Loucy (cell line): ENCODE measurements around the gene USP1.

Experiments
- H2AFZ ChIP-seq: fragments of 200-600 bp; sonication (generic); 2 replicates; pipeline ENCODE4 v1.6.0; 2016; ENCODE audit warnings: antibody characterized with exemption, mild to moderate bottlenecking, low read length, moderate library complexity
- H3F3A ChIP-seq: fragments of 200-600 bp; 2 replicates; pipeline ENCODE4 v1.6.0; 2016; ENCODE audit warnings: antibody characterized with exemption, low read depth, mild to moderate bottlenecking
- H3K27me3 ChIP-seq: fragments of 200-600 bp; sonication (generic); 2 replicates; pipeline ENCODE4 v1.6.1; 2014; ENCODE audit warnings: low read length, mild to moderate bottlenecking; ENCODE audit not compliant: insufficient read depth, poor library complexity, severe bottlenecking
- H3K36me3 ChIP-seq: fragments of 200-600 bp; sonication (generic); 2 replicates; pipeline ENCODE4 v1.6.1; 2016; ENCODE audit warnings: low read length; ENCODE audit not compliant: insufficient read depth
- H3K4me1 ChIP-seq: fragments of 200-600 bp; sonication (generic); 2 replicates; pipeline ENCODE4 v1.5.1; 2014; ENCODE audit warnings: low read length, mild to moderate bottlenecking; ENCODE audit not compliant: insufficient read depth, poor library complexity, severe bottlenecking
- H3K4me2 ChIP-seq: fragments of 200-600 bp; sonication (generic); 2 replicates; pipeline ENCODE4 v1.6.0; 2014; ENCODE audit warnings: antibody characterized with exemption, low read length, low read depth, mild to moderate bottlenecking; ENCODE audit not compliant: poor library complexity, severe bottlenecking
- H3K4me3 ChIP-seq: fragments of 200-600 bp; sonication (generic); 2 replicates; pipeline ENCODE4 v1.5.1; 2014; ENCODE audit warnings: low read length, mild to moderate bottlenecking, mixed read lengths; ENCODE audit not compliant: poor library complexity, severe bottlenecking
- H3K79me2 ChIP-seq: fragments of 200-600 bp; sonication (generic); 2 replicates; pipeline ENCODE4 v1.6.1; 2014; ENCODE audit warnings: low read length; ENCODE audit not compliant: insufficient read depth
- H3K9ac ChIP-seq: fragments of 200-600 bp; sonication (generic); 2 replicates; pipeline ENCODE4 v1.6.0; 2014; ENCODE audit warnings: mild to moderate bottlenecking, low read depth, low read length, moderate library complexity; ENCODE audit not compliant: poor library complexity, severe bottlenecking
- H3K9me2 ChIP-seq: fragments of 200-600 bp; sonication (generic); replicated peaks from 2 replicates; pipeline ENCODE4 v1.6.1; 2016; ENCODE audit warnings: low read depth, low read length, mixed read lengths
- H3K9me3 ChIP-seq: fragments of 200-600 bp; sonication (generic); 2 replicates; pipeline ENCODE4 v1.6.1; 2014; ENCODE audit warnings: mild to moderate bottlenecking, antibody characterized with exemption, low read length, low read depth; ENCODE audit not compliant: insufficient read depth
- H4K20me1 ChIP-seq: fragments of 200-600 bp; sonication (generic); 2 replicates; pipeline ENCODE4 v1.6.0; 2014; ENCODE audit warnings: antibody characterized with exemption, low read length, mild to moderate bottlenecking; ENCODE audit not compliant: insufficient read depth, poor library complexity, severe bottlenecking
- EZH2phosphoT487 ChIP-seq: fragments of 200-600 bp; IDR thresholded peaks from 2 replicates; pipeline ENCODE4 v1.6.1; 2018; ENCODE audit warnings: antibody characterized with exemption, mild to moderate bottlenecking, moderate library complexity, borderline replicate concordance
- TF ChIP-seq, protein P1 (sequence below): fragments of 200-600 bp; sonication (generic); conservative IDR thresholded peaks from 2 replicates; pipeline ENCODE4 v1.5.1; 2014; ENCODE audit warnings: mild to moderate bottlenecking, antibody characterized with exemption, low read length

USP1 gene

DNA sequence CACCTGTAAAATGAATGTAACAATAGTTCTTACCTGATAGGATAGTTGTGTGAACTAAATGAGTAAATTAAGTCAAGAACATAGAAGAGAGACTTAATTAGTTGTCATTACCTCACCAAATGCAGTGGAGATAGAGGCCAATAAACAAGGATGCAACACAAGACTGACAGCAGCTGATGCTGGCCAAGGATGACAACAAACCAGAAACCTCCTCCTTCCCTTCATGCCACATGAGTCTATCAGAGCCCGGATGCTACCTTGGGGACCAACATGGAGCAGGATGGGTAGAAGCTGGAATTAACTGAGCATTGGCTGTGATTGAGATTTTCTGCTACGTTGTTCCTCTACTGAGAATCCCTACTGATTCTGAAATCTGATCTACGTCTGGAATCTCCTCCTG lies 30.3 kb upstream of the USP1 start:
- Histone ChIP-seq H3F3A (no peaks in the 10 kb centered on the region), H4K20me1 (no peaks in the 10 kb centered on the region), H3K9ac (no peak overlapping the region), H3K9me3 (no peaks in the 10 kb centered on the region), H3K36me3 (no peaks in the 10 kb centered on the region), H3K27me3 (no peaks in the 10 kb centered on the region), H3K79me2 (no peaks in the 10 kb centered on the region), H3K9me2 (no peaks in the 10 kb centered on the region), H3K4me2 (no peak overlapping the region), H3K4me3 (no peak overlapping the region), H3K4me1 (no peaks in the 10 kb centered on the region), H2AFZ (no peak overlapping the region)
- TF ChIP-seq, protein P1, sequence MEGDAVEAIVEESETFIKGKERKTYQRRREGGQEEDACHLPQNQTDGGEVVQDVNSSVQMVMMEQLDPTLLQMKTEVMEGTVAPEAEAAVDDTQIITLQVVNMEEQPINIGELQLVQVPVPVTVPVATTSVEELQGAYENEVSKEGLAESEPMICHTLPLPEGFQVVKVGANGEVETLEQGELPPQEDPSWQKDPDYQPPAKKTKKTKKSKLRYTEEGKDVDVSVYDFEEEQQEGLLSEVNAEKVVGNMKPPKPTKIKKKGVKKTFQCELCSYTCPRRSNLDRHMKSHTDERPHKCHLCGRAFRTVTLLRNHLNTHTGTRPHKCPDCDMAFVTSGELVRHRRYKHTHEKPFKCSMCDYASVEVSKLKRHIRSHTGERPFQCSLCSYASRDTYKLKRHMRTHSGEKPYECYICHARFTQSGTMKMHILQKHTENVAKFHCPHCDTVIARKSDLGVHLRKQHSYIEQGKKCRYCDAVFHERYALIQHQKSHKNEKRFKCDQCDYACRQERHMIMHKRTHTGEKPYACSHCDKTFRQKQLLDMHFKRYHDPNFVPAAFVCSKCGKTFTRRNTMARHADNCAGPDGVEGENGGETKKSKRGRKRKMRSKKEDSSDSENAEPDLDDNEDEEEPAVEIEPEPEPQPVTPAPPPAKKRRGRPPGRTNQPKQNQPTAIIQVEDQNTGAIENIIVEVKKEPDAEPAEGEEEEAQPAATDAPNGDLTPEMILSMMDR = no peak
- no peak for TF ChIP-seq EZH2phosphoT487

DNA sequence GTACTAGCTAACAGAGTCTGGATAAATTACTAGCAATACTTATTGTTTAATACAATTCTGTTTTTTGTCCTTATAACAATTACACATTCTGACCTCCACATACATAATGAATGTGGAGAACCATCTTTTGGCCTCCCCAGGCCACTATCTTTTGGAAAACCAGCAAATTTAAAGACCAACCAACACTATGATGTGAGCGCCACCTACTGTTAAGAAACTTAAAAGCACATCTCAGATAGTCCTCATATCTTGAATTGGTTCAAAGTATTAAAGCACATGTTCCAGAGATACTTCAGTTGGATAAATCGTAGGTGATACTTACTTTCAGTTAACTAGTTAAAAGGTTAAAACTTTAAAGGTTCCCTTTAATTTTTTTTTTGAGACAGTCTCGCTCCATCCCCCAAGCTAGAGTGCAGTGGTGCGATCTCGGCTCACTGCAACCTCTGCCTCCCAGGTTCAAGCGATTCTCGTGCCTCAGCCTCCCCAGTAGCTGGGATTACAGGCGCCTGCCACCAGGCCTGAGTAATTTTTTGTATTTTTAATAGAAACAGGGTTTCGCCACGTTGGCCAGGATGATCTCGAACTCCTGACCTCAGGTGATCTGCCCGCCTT lies 29.3 kb upstream of the USP1 start:
- Histone ChIP-seq H2AFZ (no peak overlapping the region), H3K9me3 (no peaks in the 10 kb centered on the region), H3F3A (no peaks in the 10 kb centered on the region), H3K9me2 (no peaks in the 10 kb centered on the region), H3K4me1 (no peaks in the 10 kb centered on the region), H3K36me3 (no peaks in the 10 kb centered on the region), H3K27me3 (no peaks in the 10 kb centered on the region), H3K9ac (no peak overlapping the region), H3K4me2 (no peak overlapping the region), H3K4me3 (no peak overlapping the region), H3K79me2 (no peaks in the 10 kb centered on the region), H4K20me1 (no peaks in the 10 kb centered on the region)
- no peak for TF ChIP-seq EZH2phosphoT487
- TF ChIP-seq, protein P1 = peak; percentile 91

DNA sequence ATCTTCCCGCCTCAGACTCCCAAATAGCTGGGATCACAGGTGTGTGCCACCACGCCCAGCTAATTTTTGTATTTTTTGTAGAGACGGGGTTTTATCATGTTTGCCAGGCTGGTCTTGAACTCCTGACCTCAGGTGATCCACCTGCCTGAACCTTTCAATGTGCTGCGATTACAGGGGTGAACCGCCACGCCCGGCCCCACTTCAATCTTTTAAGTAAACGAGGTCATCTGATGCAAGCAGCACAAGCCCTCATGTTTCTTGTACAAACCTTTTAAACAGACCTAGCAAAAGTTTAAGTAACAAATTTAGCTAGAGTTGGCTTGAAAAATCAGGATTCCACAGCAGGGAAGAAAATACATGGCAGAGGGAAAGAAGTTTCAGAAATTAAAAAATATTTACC lies 21.2 kb upstream of the USP1 start:
- H3K9ac ChIP-seq = no peak overlapping the region
- no peaks in the 10 kb centered on the region for H3K27me3 ChIP-seq
- no peak for TF ChIP-seq EZH2phosphoT487
- TF ChIP-seq, protein P1 = no peak
- H3K4me2 ChIP-seq = no peak overlapping the region
- no peak overlapping the region for H2AFZ ChIP-seq
- H3K79me2 ChIP-seq = no peaks in the 10 kb centered on the region
- H4K20me1 ChIP-seq = no peaks in the 10 kb centered on the region
- H3K36me3 ChIP-seq = no peaks in the 10 kb centered on the region
- H3K4me3 ChIP-seq = no peak overlapping the region
- H3K9me3 ChIP-seq = no peaks in the 10 kb centered on the region
- no peaks in the 10 kb centered on the region for H3K9me2 ChIP-seq
- H3F3A ChIP-seq = no peaks in the 10 kb centered on the region
- H3K4me1 ChIP-seq = no peaks in the 10 kb centered on the region
